ENCODE results near the gene OSGIN1.

DNA sequence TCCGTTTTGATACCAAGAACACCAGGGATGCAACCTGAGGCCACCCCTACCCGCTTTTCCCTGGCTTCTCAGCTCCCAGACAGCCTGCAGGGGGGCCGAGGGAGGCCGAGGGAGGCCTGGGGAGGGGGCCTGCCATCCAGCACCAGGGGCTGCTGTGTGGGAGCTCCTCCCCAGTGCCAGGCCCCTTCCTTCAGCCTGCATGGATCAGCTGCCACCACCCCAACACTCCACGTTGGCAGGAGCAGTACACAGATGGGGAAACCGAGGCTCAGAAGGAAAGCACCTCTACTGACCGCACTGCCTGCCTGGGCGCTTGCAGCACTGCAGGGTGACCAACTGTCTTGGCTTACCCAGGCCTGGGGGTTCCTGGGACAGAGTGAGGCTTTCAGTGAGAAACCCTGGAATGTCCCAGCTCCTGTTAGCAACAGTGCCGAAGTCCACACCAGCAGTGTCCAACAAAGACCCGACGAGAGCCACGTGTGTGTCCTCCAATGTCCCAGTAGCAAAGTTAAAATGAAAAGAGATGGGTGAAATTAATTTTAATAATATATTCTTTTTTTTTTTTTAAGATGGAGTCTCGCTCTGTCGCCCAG is 5.3 kb upstream of the OSGIN1 start:
- TF ChIP-seq FOXK2 (IDR thresholded peaks at IDR 0.05) (no peak), ZNF384 (IDR thresholded peaks at IDR 0.05) (no peak), HDGF (IDR thresholded peaks at IDR 0.05; ENCODE audit: borderline replicate concordance) (no peak), TARDBP (IDR thresholded peaks at IDR 0.05) (no peak), SUZ12 (IDR thresholded peaks at IDR 0.05) (no peak), LEF1 (IDR thresholded peaks at IDR 0.05; ENCODE audit: borderline replicate concordance) (no peak), FOXM1 (IDR thresholded peaks at IDR 0.05; ENCODE audit: borderline replicate concordance) (no peak), CTBP1 (IDR thresholded peaks at IDR 0.05; ENCODE audit: borderline replicate concordance) (no peak), ARNT (IDR thresholded peaks at IDR 0.05) (no peak)
- TF ChIP-seq, protein P1, sequence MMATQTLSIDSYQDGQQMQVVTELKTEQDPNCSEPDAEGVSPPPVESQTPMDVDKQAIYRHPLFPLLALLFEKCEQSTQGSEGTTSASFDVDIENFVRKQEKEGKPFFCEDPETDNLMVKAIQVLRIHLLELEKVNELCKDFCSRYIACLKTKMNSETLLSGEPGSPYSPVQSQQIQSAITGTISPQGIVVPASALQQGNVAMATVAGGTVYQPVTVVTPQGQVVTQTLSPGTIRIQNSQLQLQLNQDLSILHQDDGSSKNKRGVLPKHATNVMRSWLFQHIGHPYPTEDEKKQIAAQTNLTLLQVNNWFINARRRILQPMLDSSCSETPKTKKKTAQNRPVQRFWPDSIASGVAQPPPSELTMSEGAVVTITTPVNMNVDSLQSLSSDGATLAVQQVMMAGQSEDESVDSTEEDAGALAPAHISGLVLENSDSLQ (IDR thresholded peaks at IDR 0.05) = no peak
